RWPE1 (cell line): Measurements from ENCODE around the gene ANK2.

Experiments used
- CTCF ChIA-PET: fragments of 350-600 bp; sonication (Branson Sonifier 250); formaldehyde crosslinking; extraction: SDS; loops from one replicate; lab custom pipeline; 2021; lab: Yijun Ruan, JAX
- POLR2A ChIA-PET: fragments of 400-600 bp; formaldehyde crosslinking; extraction: SDS; loops from one replicate; lab custom pipeline; 2020; ENCODE audit warnings: antibody characterized with exemption; ENCODE audit not compliant: low non-redundant PET; lab: Yijun Ruan, JAX
- DNase-seq: peaks from one replicate; pipeline ENCODE4 v3.0.0; 2012; ENCODE audit warnings: low spot score
- H3K27ac ChIP-seq: fragments of 450-650 bp; 2 replicates; pipeline ENCODE4 v1.5.1; 2017
- TF ChIP-seq, protein P1 (sequence below): fragments of 450-650 bp; conservative IDR thresholded peaks from 2 replicates; pipeline ENCODE4 v1.5.1; 2017; ENCODE audit warnings: low read depth, mild to moderate bottlenecking

Gene ANK2

GRCh38 chr4:113088050-113088449 lies 38.6 kb downstream of the ANK2 start:
- CTCF ChIA-PET, result no interaction called here
- POLR2A ChIA-PET, result no interaction called here
- H3K27ac ChIP-seq, result no peak overlapping the region
- TF ChIP-seq, protein P1, sequence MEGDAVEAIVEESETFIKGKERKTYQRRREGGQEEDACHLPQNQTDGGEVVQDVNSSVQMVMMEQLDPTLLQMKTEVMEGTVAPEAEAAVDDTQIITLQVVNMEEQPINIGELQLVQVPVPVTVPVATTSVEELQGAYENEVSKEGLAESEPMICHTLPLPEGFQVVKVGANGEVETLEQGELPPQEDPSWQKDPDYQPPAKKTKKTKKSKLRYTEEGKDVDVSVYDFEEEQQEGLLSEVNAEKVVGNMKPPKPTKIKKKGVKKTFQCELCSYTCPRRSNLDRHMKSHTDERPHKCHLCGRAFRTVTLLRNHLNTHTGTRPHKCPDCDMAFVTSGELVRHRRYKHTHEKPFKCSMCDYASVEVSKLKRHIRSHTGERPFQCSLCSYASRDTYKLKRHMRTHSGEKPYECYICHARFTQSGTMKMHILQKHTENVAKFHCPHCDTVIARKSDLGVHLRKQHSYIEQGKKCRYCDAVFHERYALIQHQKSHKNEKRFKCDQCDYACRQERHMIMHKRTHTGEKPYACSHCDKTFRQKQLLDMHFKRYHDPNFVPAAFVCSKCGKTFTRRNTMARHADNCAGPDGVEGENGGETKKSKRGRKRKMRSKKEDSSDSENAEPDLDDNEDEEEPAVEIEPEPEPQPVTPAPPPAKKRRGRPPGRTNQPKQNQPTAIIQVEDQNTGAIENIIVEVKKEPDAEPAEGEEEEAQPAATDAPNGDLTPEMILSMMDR, result no peak
- no peak for DNase-seq

DNA sequence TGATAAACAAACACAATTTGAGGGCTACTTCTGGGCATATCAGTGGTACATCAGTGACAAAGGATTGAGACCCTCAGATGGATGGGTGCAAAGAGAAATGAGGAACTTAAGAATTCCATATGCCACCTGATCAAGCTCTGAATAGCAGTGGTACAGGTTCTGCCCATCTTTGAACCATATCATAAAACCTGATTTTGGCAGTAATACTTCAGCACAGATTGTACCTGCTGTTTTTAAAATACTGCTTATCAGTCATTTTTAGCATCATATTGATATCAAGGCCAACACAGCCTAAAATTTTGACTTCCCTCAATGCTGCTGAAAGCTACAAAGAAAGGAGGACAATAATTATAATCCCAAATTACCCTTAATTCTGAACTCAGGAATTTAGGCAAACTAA lies 41.5 kb downstream of the ANK2 start:
- ChIA-PET POLR2A (no interaction called here), CTCF (interaction anchor here (0.6 kb wide), 1 partner anchor 31 kb away, joined by 5 read pairs; no protein-coding TSS in a partner anchor)
- no peak for DNase-seq
- TF ChIP-seq, protein P1, result no peak
- no peak overlapping the region for H3K27ac ChIP-seq

GRCh38 chr4:113094331-113094730 lies 44.9 kb downstream of the ANK2 start:
- H3K27ac ChIP-seq, result no peak overlapping the region
- DNase-seq, result no peak
- POLR2A ChIA-PET, result no interaction called here
- CTCF ChIA-PET, result interaction anchor here (0.6 to 1.0 kb wide), 3 partner anchors 12 to 51 kb away, joined by 3 to 4 read pairs (median 3); no protein-coding TSS in a partner anchor
- TF ChIP-seq, protein P1, result no peak

- TF ChIP-seq, protein P1, result peak; percentile 64; the same call in 1 of the 2 replicates
- POLR2A ChIA-PET, result no interaction called here
- DNase-seq, result peak; percentile 10
- CTCF ChIA-PET, result interaction anchor here (0.5 to 1.0 kb wide), 6 partner anchors 11 to 1555 kb away, joined by 3 to 7 read pairs (median 3); no protein-coding TSS in a partner anchor
- no peak overlapping the region for H3K27ac ChIP-seq
Measured at GRCh38 chr4:113094802-113095201, 45.3 kb downstream of the ANK2 start.

DNA sequence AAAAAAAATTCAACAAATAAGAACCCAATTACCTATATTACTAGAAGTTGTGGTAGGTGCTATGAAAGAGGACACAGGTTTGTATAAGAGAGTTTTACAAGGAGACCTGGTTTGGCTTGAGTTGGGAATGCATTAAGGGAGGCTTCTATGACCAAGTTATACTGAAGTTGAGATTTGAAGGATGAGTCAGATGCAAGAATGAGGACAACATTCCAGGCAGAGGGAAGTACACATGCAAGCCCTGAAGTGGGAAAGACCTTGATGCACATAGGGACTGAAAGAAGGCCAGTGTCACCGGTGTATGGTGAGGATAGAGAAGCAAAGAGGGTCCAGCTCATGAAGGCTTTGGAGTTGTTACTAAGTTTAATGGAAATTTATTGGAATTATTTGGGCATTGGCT lies 52.2 kb downstream of the ANK2 start:
- CTCF ChIA-PET, result no interaction called here
- TF ChIP-seq, protein P1, result no peak
- H3K27ac ChIP-seq, result no peak overlapping the region
- POLR2A ChIA-PET, result no interaction called here
- no peak for DNase-seq

GRCh38 chr4:113103556-113103955 lies 54.1 kb downstream of the ANK2 start:
- no peak overlapping the region for H3K27ac ChIP-seq
- POLR2A ChIA-PET, result no interaction called here
- TF ChIP-seq, protein P1, result no peak
- DNase-seq, result no peak
- CTCF ChIA-PET, result no interaction called here

- CTCF ChIA-PET, result interaction anchor here (0.7 kb wide), 1 partner anchor 10 kb away, joined by 4 read pairs; no protein-coding TSS in a partner anchor
- DNase-seq, result peak; percentile 7
- TF ChIP-seq, protein P1, result no peak
- POLR2A ChIA-PET, result no interaction called here
- no peak overlapping the region for H3K27ac ChIP-seq
Measured at GRCh38 chr4:113106108-113106507, 56.7 kb downstream of the ANK2 start.
